HepG2 (cell line): Measurements from ENCODE around the gene ZNF674. TPM values are rescaled to one million over a fixed set of nuclear protein-coding genes. Genes with fewer than 3 reads are reported as not detected.
A peak's percentile ranks its signal among the peaks of the same experiment; 100 is the strongest.

ENCODE experiments used
- ATAC-seq: fragments of 200-7000 bp; cut with Tn5 transposase; 3 replicates; pipeline ENCODE4 v1.9.1; 2020; ENCODE audit warnings: mild to moderate bottlenecking, moderate library complexity
- BruUV-seq: library from RNA; stranded (reverse); fragments of 400-500 nt; replicated peaks from 2 replicates; lab custom pipeline; 2021; lab: Mats Ljungman, UMichigan
- CTCF ChIA-PET: fragments of 300-600 bp; formaldehyde crosslinking; extraction: SDS; loops from one replicate; lab custom pipeline; 2021; ENCODE audit warnings: low total read pairs, inconsistent platforms, low intra/inter-chr PET ratio; lab: Yijun Ruan, JAX
- POLR2A ChIA-PET: fragments of 350-600 bp; sonication (Branson Sonifier 250); formaldehyde crosslinking; loops from one replicate; lab custom pipeline; 2020; ENCODE audit warnings: antibody characterized with exemption, inconsistent platforms; lab: Yijun Ruan, JAX
- DNase-seq: peaks from one replicate; pipeline ENCODE4 v3.0.0-alpha.2; 2015; ENCODE audit warnings: low spot score
- FAIRE-seq: peaks from 3 replicates; lab custom pipeline; 2011; peaks lifted over from hg19 to GRCh38; lab: Jason Lieb, UNC
- H2AFZ ChIP-seq: one replicate; pipeline ENCODE4 v1.6.1; 2011; ENCODE audit warnings: low read length, inconsistent platforms
- H3K27ac ChIP-seq: fragments of 300-600 bp; 3 replicates; pipeline ENCODE4 v1.8.0; 2011; ENCODE audit warnings: mixed run types, mild to moderate bottlenecking, mixed read lengths, low read length, inconsistent platforms; ENCODE audit not compliant: insufficient read depth; ENCODE audit errors: extremely low read length
- H3K27me3 ChIP-seq, 2 experiments: fragments of 200-600 bp in 1 of 2; 2 replicates in 1 of 2; 3 replicates in 1 of 2; pipeline versions ENCODE4 v1.6.0 to v1.8.0; 2011; ENCODE audit warnings: low read length in 2 of 2, mild to moderate bottlenecking in 2 of 2, moderate library complexity in 2 of 2, inconsistent platforms in 1 of 2; ENCODE audit not compliant: insufficient read depth in 2 of 2, control insufficient read depth in 1 of 2
- H3K36me3 ChIP-seq, 2 experiments: fragments of 200-600 bp in 1 of 2; replicated peaks in 1 of 2; 2 replicates in 1 of 2; 3 replicates in 1 of 2; pipeline versions ENCODE4 v1.5.1 to v1.8.0; 2011; ENCODE audit warnings: low read length in 2 of 2, inconsistent platforms in 1 of 2; ENCODE audit not compliant: insufficient read depth in 2 of 2, control insufficient read depth in 1 of 2
- H3K4me1 ChIP-seq: 2 replicates; pipeline ENCODE4 v1.5.1; 2012; ENCODE audit warnings: low read length, inconsistent platforms; ENCODE audit not compliant: insufficient read depth
- H3K4me2 ChIP-seq: 2 replicates; pipeline ENCODE4 v1.6.0; 2011; ENCODE audit warnings: low read depth, low read length, inconsistent platforms
- H3K4me3 ChIP-seq, 3 experiments: fragments of 200-600 bp in 1 of 3; sonication (generic), shearing (Covaris generic) in 1 of 3; replicated peaks in 1 of 3; 2 replicates each; pipeline ENCODE4 v1.5.1; 2011 to 2016; ENCODE audit warnings: low read length in 3 of 3, inconsistent platforms in 2 of 3, low read depth in 2 of 3, mild to moderate bottlenecking in 2 of 3, control low read depth in 1 of 3, mixed read lengths in 1 of 3; ENCODE audit not compliant: insufficient read depth in 1 of 3
- H3K79me2 ChIP-seq: one replicate; pipeline ENCODE4 v1.6.1; 2011; ENCODE audit warnings: low read length, inconsistent platforms; ENCODE audit not compliant: insufficient read depth
- H3K9ac ChIP-seq: 2 replicates; pipeline ENCODE4 v1.6.0; 2011; ENCODE audit warnings: mild to moderate bottlenecking, low read depth, low read length, inconsistent platforms; ENCODE audit not compliant: insufficient read depth
- H3K9me3 ChIP-seq: 2 replicates; pipeline ENCODE4 v1.5.1; 2012; ENCODE audit warnings: mild to moderate bottlenecking, low read length
- H4K20me1 ChIP-seq: 2 replicates; pipeline ENCODE4 v1.6.0; 2011; ENCODE audit warnings: inconsistent platforms, mild to moderate bottlenecking, low read length, moderate library complexity; ENCODE audit not compliant: insufficient read depth
- BORCS8-MEF2B ChIP-seq: sonication (generic); formaldehyde crosslinking; IDR thresholded peaks from 2 replicates; pipeline ENCODE4 v1.8.0; 2022; ENCODE audit warnings: mild to moderate bottlenecking, missing genetic modification reagents
- GATA4 ChIP-seq: sonication (generic); IDR thresholded peaks from 2 replicates; pipeline ENCODE4 v1.6.1; 2016; ENCODE audit warnings: antibody characterized with exemption, low read depth, borderline replicate concordance
- HMGA1 ChIP-seq: sonication (generic); formaldehyde crosslinking; conservative IDR thresholded peaks from 2 replicates; pipeline ENCODE4 v1.4.0; 2020; ENCODE audit warnings: missing genetic modification reagents
- HNF1B ChIP-seq: sonication (generic); formaldehyde crosslinking; IDR thresholded peaks from 2 replicates; pipeline ENCODE4 v1.5.1; 2020; ENCODE audit warnings: mild to moderate bottlenecking, moderate library complexity, missing genetic modification reagents
- JUN ChIP-seq: sonication (generic); formaldehyde crosslinking; IDR thresholded peaks from 2 replicates; pipeline ENCODE4 v1.4.0; 2020; ENCODE audit warnings: mild to moderate bottlenecking, missing genetic modification reagents
- KDM2A ChIP-seq: sonication (generic); formaldehyde crosslinking; IDR thresholded peaks from 2 replicates; pipeline ENCODE4 v1.4.0; 2020; ENCODE audit warnings: low read depth, missing genetic modification reagents, borderline replicate concordance
- MYC ChIP-seq: sonication (generic); formaldehyde crosslinking; IDR thresholded peaks from 2 replicates; pipeline ENCODE4 v1.9.0; 2021; ENCODE audit warnings: missing genetic modification reagents, borderline replicate concordance
- NFKB2 ChIP-seq: sonication (generic); formaldehyde crosslinking; IDR thresholded peaks from 2 replicates; pipeline ENCODE4 v1.4.0; 2020; ENCODE audit warnings: missing genetic modification reagents, borderline replicate concordance
- NFYB ChIP-seq: sonication (generic); formaldehyde crosslinking; IDR thresholded peaks from 2 replicates; pipeline ENCODE4 v1.4.0; 2020; ENCODE audit warnings: missing genetic modification reagents
- PHF21A ChIP-seq: sonication (generic); formaldehyde crosslinking; IDR thresholded peaks from 2 replicates; pipeline ENCODE4 v1.5.0; 2020; ENCODE audit warnings: mild to moderate bottlenecking, missing genetic modification reagents
- SRF ChIP-seq: IDR thresholded peaks from 2 replicates; pipeline ENCODE4 v1.6.1; 2011; ENCODE audit warnings: mild to moderate bottlenecking, low read depth, low read length, moderate library complexity
- STAG1 ChIP-seq: sonication (generic); formaldehyde crosslinking; IDR thresholded peaks from 2 replicates; pipeline ENCODE4 v1.4.0; 2020; ENCODE audit warnings: missing genetic modification reagents
- SYNCRIP ChIP-seq: fragments of 200-400 bp; formaldehyde crosslinking; IDR thresholded peaks from 2 replicates; pipeline ENCODE4 v1.6.1; 2018; ENCODE audit warnings: mild to moderate bottlenecking, low read depth, low read length; ENCODE audit not compliant: insufficient read depth
- TERF1 ChIP-seq: sonication (generic); formaldehyde crosslinking; IDR thresholded peaks from 2 replicates; pipeline ENCODE4 v1.8.0; 2022; ENCODE audit warnings: mild to moderate bottlenecking, missing genetic modification reagents, moderate library complexity
- ZBTB7A ChIP-seq: sonication (generic); formaldehyde crosslinking; IDR thresholded peaks from 2 replicates; pipeline ENCODE4 v1.8.0; 2022; ENCODE audit warnings: mild to moderate bottlenecking, missing genetic modification reagents
- ZGPAT ChIP-seq: IDR thresholded peaks from 2 replicates; pipeline ENCODE4 v1.6.1; 2016; ENCODE audit warnings: mild to moderate bottlenecking
- ZNF225 ChIP-seq: sonication (generic); formaldehyde crosslinking; IDR thresholded peaks from 2 replicates; pipeline ENCODE4 v1.4.0; 2020; ENCODE audit warnings: mild to moderate bottlenecking, missing genetic modification reagents
- ZNF441 ChIP-seq: sonication (generic); formaldehyde crosslinking; IDR thresholded peaks from 2 replicates; pipeline ENCODE4 v1.7.0; 2021; ENCODE audit warnings: missing genetic modification reagents, borderline replicate concordance
- ZNF484 ChIP-seq: sonication (generic); formaldehyde crosslinking; IDR thresholded peaks from 2 replicates; pipeline ENCODE4 v1.5.1; 2020; ENCODE audit warnings: mild to moderate bottlenecking, low read depth, missing genetic modification reagents, borderline replicate concordance
- ZNF713 ChIP-seq: sonication (generic); formaldehyde crosslinking; IDR thresholded peaks from 2 replicates; pipeline ENCODE4 v1.4.0; 2020; ENCODE audit warnings: mild to moderate bottlenecking, missing genetic modification reagents
- ZNF746 ChIP-seq: sonication (generic); formaldehyde crosslinking; IDR thresholded peaks from 2 replicates; pipeline ENCODE4 v1.8.0; 2022; ENCODE audit warnings: mild to moderate bottlenecking, missing genetic modification reagents
- ZNF83 ChIP-seq: sonication (generic); formaldehyde crosslinking; IDR thresholded peaks from 2 replicates; pipeline ENCODE4 v1.4.0; 2020; ENCODE audit warnings: missing genetic modification reagents, mild to moderate bottlenecking, borderline replicate concordance
- WGBS: methylation state at CpG from one replicate; pipeline ENCODE4 v1.1.6; 2017; ENCODE audit warnings: low lambda C conversion rate; 5-methylcytosine and 5-hydroxymethylcytosine counted together
- in situ Hi-C: cut with HindIII; loops from 2 replicates; pipeline ENCODE4 v1.10.0; 2017; ENCODE audit warnings: low pct_unique_long_range_greater_than_20kb; ENCODE audit not compliant: extremely low pct_ligation_motif_present
- intact Hi-C: fragments of 100-400 bp; cut with micrococcal nuclease; formaldehyde crosslinking; loops from one replicate; pipeline ENCODE4 v1.10.0; 2022; ENCODE audit not compliant: unreplicated experiment
- polyA plus RNA-seq, 8 experiments: library from polyadenylated mRNA; depleted of rRNA in 3 of 8; stranded (reverse) in 7 of 8; unstranded in 1 of 8; fragments of >200 nt; fragmentation: Illumina TruSeq in 4 of 8; extraction: Trizol in 4 of 8; gene quantifications; 2 replicates each; pipeline versions ENCODE4 v1.2.1 to v1.2.3, GENCODE V29; 2011 to 2016; ENCODE audit warnings: low read depth in 4 of 8, missing spikeins in 1 of 8, mixed read lengths in 1 of 8; ENCODE audit not compliant: insufficient read depth in 1 of 8
- total RNA-seq, 5 experiments: library from RNA; depleted of rRNA; stranded (reverse); fragments of >200 nt; fragmentation: Illumina TruSeq; extraction: Trizol; gene quantifications; 2 replicates each; pipeline ENCODE4 v1.2.3, GENCODE V29; 2016; ENCODE audit warnings: low read depth in 1 of 5

ZNF674 gene
- total and polyA plus RNA-seq, 2 of the 13 experiments (the other 11 are each of a cell fraction or from before 2014, with no cell fraction given), result 2.9 to 3.5 TPM

- FAIRE-seq (no peak), DNase-seq (peak; percentile 54), ATAC-seq (peak; percentile 88)
- ChIA-PET CTCF (interaction anchor here (0.9 kb wide), 1 partner anchor 112 kb away, joined by 3 read pairs; no protein-coding TSS in a partner anchor), POLR2A (no interaction called here)
- no TSS peak for BruUV-seq
- Histone ChIP-seq H3K9ac (peak within 1 kb of the TSS; percentile 62), H3K4me2 (peak within 1 kb of the TSS; percentile 82), H3K79me2 (peaks cover 14% of the 10 kb centered on the region), H3K36me3 (no peaks in the 10 kb centered on the region; a peak in 1 of 5 replicates), H2AFZ (peak within 1 kb of the TSS; percentile 83), H4K20me1 (no peaks in the 10 kb centered on the region), H3K4me1 (peaks cover 42% of the 10 kb centered on the region), H3K9me3 (no peaks in the 10 kb centered on the region), H3K4me3 (peak within 1 kb of the TSS; percentile 63 to 80 (median 74); a peak in 5 of 6 replicates), H3K27ac (peak within 1 kb of the TSS; percentile 71), H3K27me3 (no peaks in the 10 kb centered on the region)
- 0% methylated on average over 3 of the region's 35 CpGs for WGBS
- in situ Hi-C loops (no loop called here), intact Hi-C loops (loop anchor here (5.0 kb wide), 1 partner anchor 69 kb away; no protein-coding TSS in a partner anchor)
- TF ChIP-seq ZNF484 (CRISPR knock-in tag), result no peak
- TF ChIP-seq BORCS8-MEF2B (CRISPR knock-in tag), result no peak
- no peak for TF ChIP-seq ZBTB7A (CRISPR knock-in tag)
- no peak for TF ChIP-seq SRF
- peak; percentile 27; the same call in 1 of the 2 replicates for TF ChIP-seq STAG1 (CRISPR knock-in tag)
- no peak for TF ChIP-seq TERF1 (CRISPR knock-in tag)
- no peak for TF ChIP-seq ZNF713 (CRISPR knock-in tag)
- TF ChIP-seq KDM2A (CRISPR knock-in tag), result peak; percentile 41; the same call in 1 of the 2 replicates
- peak; percentile 33; the same call in 1 of the 2 replicates for TF ChIP-seq PHF21A (CRISPR knock-in tag)
- TF ChIP-seq GATA4, result no peak
- TF ChIP-seq SYNCRIP, result no peak
- no peak for TF ChIP-seq ZNF441 (CRISPR knock-in tag)
- TF ChIP-seq HNF1B, result no peak
- TF ChIP-seq ZNF225, result no peak
- TF ChIP-seq MYC (CRISPR knock-in tag), result no peak
- TF ChIP-seq ZNF746 (CRISPR knock-in tag), result no peak
- peak; percentile 45 for TF ChIP-seq NFYB (CRISPR knock-in tag)
- no peak for TF ChIP-seq JUN (CRISPR knock-in tag)
- 0 out of 2 replicates have a peak, but pooled peaks have one; percentile 11 for TF ChIP-seq ZGPAT (CRISPR knock-in tag)
- TF ChIP-seq HMGA1 (CRISPR knock-in tag), result no peak
- TF ChIP-seq ZNF83 (CRISPR knock-in tag), result no peak
- TF ChIP-seq NFKB2, result 0 out of 2 replicates have a peak, but pooled peaks have one; percentile 6
Observed at GRCh38 chrX:46573331-46573891, 28.2 kb upstream of the ZNF674 start, which contains the start of gene CHST7. TSS of gene CHST7 (plus strand) at chrX:46573765. CDS start at chrX:46573932, 167 bp downstream.
